ENCODE results near the gene OR2G3. TPM values are rescaled to one million over a fixed set of nuclear protein-coding genes. Genes with fewer than 3 reads are reported as not detected.

The OR2G3 gene
- total and polyA plus RNA-seq, 5 donors, result not detected

DNA sequence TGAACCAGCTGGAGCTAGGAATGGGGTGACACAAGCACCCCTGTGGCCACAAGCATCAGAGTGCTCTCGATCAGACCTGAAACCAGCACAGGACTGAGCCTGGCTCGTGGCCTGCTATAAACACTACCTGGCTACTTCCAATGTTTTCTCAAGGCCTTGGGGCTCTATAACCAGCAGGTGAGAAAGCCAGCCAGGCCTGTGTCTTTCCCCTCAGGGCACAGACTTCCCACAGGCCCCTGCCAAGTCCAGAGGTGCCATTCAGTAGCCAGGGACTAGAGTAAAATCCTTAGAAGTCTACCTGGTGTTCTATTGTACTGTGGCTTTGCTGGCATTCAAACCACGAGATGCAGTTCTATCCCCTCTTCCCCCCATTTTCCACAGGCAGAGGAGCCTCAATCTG, 22.6 kb downstream of the OR2G3 start:
- H3K4me1 ChIP-seq (ENCODE audit: control insufficient read depth, insufficient read depth, low read length), result no peaks in the 10 kb centered on the region
- no peak overlapping the region for H3K4me3 ChIP-seq (ENCODE audit: low read length)
- no peaks in the 10 kb centered on the region for H3K9me3 ChIP-seq (ENCODE audit: control insufficient read depth, low read length)
- intact Hi-C loops (cut with DNase I), result no loop called here
- WGBS, result 43% methylated on average over 3 of the region's 3 CpGs
- H3K27ac ChIP-seq (ENCODE audit: low read length), result no peak overlapping the region
- ATAC-seq, result no peak
- DNase-seq, result no peak
- no peaks in the 10 kb centered on the region for H3K27me3 ChIP-seq (ENCODE audit: control insufficient read depth, insufficient read depth)

DNA sequence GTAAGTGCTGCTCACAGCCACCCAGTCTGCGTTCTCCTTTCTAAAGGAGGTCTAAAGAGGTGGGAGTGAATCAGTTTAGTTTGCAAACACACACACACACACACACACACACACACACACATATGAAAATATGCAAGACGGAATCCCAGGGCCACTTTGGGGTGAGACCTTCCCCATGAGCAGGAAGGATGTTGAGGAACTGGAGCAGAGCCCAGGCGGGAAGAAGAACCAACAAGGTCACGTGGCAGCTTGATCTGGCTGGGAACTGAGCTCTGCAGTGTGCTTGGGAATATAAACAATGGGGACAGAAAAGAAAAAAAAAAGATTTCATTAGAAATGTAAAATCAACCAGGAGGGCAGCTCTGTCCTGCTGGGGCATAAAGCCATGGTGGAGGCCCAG, 32.6 kb downstream of the OR2G3 start:
- Histone ChIP-seq H3K9me3 (ENCODE audit: control insufficient read depth, low read length) (no peaks in the 10 kb centered on the region), H3K4me1 (ENCODE audit: control insufficient read depth, insufficient read depth, low read length) (no peaks in the 10 kb centered on the region), H3K27me3 (ENCODE audit: control insufficient read depth, insufficient read depth) (no peaks in the 10 kb centered on the region), H3K4me3 (ENCODE audit: low read length) (no peak overlapping the region), H3K27ac (ENCODE audit: low read length) (no peak overlapping the region)
- intact Hi-C loops (cut with DNase I), result no loop called here
- ATAC-seq (no peak), DNase-seq (peak in 1 of 3 donors; percentile 41)
- 56% methylated on average over 4 of the region's 4 CpGs for WGBS

GRCh38 chr1:247638781-247639180, 33.4 kb downstream of the OR2G3 start:
- intact Hi-C loops (cut with DNase I), result no loop called here
- Histone ChIP-seq H3K27ac (ENCODE audit: low read length) (no peak overlapping the region), H3K4me1 (ENCODE audit: control insufficient read depth, insufficient read depth, low read length) (no peaks in the 10 kb centered on the region), H3K4me3 (ENCODE audit: low read length) (no peak overlapping the region), H3K9me3 (ENCODE audit: control insufficient read depth, low read length) (no peaks in the 10 kb centered on the region), H3K27me3 (ENCODE audit: control insufficient read depth, insufficient read depth) (no peaks in the 10 kb centered on the region)
- no peak for DNase-seq
- 79% methylated on average over 6 of the region's 6 CpGs for WGBS
- ATAC-seq, result no peak

- no peaks in the 10 kb centered on the region for H3K4me1 ChIP-seq (ENCODE audit: control insufficient read depth, insufficient read depth, low read length)
- H3K4me3 ChIP-seq (ENCODE audit: low read length), result peak overlapping the region; percentile 35
- intact Hi-C loops (cut with DNase I), result no loop called here
- peak; percentile 75 to 88 (median 85) for DNase-seq
- no peaks in the 10 kb centered on the region for H3K27me3 ChIP-seq (ENCODE audit: control insufficient read depth, insufficient read depth)
- no peaks in the 10 kb centered on the region for H3K9me3 ChIP-seq (ENCODE audit: control insufficient read depth, low read length)
- WGBS, result 16% methylated on average over 55 of the region's 55 CpGs
- ATAC-seq, result peak; percentile 90 to 99
- H3K27ac ChIP-seq (ENCODE audit: low read length), result no peak overlapping the region
Observed at GRCh38 chr1:247639381-247639981, 34.1 kb downstream of the OR2G3 start.

GRCh38 chr1:247642742-247643141, 37.4 kb downstream of the OR2G3 start:
- ATAC-seq (no peak), DNase-seq (no peak)
- Histone ChIP-seq H3K4me3 (ENCODE audit: low read length) (no peak overlapping the region), H3K9me3 (ENCODE audit: control insufficient read depth, low read length) (no peaks in the 10 kb centered on the region), H3K27ac (ENCODE audit: low read length) (no peak overlapping the region), H3K4me1 (ENCODE audit: control insufficient read depth, insufficient read depth, low read length) (no peaks in the 10 kb centered on the region), H3K27me3 (ENCODE audit: control insufficient read depth, insufficient read depth) (no peaks in the 10 kb centered on the region)
- 69% methylated on average over 5 of the region's 5 CpGs for WGBS
- intact Hi-C loops (cut with DNase I), result no loop called here

- no peak for DNase-seq
- Histone ChIP-seq H3K27ac (ENCODE audit: low read length) (no peak overlapping the region), H3K4me1 (ENCODE audit: control insufficient read depth, insufficient read depth, low read length) (no peaks in the 10 kb centered on the region), H3K4me3 (ENCODE audit: low read length) (no peak overlapping the region), H3K27me3 (ENCODE audit: control insufficient read depth, insufficient read depth) (no peaks in the 10 kb centered on the region), H3K9me3 (ENCODE audit: control insufficient read depth, low read length) (no peaks in the 10 kb centered on the region)
- intact Hi-C loops (cut with DNase I), result no loop called here
- 72% methylated on average over 4 of the region's 4 CpGs for WGBS
- no peak for ATAC-seq
Observed at GRCh38 chr1:247646867-247647266, 41.5 kb downstream of the OR2G3 start.

DNA sequence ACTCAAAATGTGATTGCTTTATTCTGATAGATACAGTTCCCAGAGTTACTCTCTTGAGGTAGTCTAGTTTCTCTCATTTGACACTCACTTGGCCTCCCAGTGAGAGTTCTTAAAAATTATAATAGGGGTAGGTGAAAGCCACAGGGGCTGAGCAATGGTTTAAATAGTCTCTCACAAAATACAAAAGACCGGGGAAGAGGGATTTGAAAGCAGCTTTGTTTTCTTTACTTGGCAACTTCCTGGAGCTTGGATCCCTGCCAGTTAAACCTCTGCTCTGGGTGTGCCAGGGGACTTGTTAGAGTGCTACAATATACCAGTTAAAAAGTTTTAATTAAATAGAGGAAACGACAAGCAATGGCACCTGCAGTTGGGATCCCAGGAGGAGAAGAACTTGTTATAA, 42.5 kb downstream of the OR2G3 start:
- H3K4me3 ChIP-seq (ENCODE audit: low read length), result no peak overlapping the region
- 4% methylated on average over 2 of the region's 2 CpGs for WGBS

GRCh38 chr1:247653040-247653439, 47.7 kb downstream of the OR2G3 start:
- no peak for ATAC-seq
- Histone ChIP-seq H3K4me1 (ENCODE audit: control insufficient read depth, insufficient read depth, low read length) (no peaks in the 10 kb centered on the region), H3K27me3 (ENCODE audit: control insufficient read depth, insufficient read depth) (no peaks in the 10 kb centered on the region), H3K27ac (ENCODE audit: low read length) (no peak overlapping the region), H3K4me3 (ENCODE audit: low read length) (no peak overlapping the region), H3K9me3 (ENCODE audit: control insufficient read depth, low read length) (no peaks in the 10 kb centered on the region)
- intact Hi-C loops (cut with DNase I), result no loop called here
- 86% methylated on average over 1 of the region's 1 CpG for WGBS
- no peak for DNase-seq

More for the DNA sequence above, 42.5 kb downstream of the OR2G3 start:
- DNase-seq, result no peak
- intact Hi-C loops (cut with DNase I), result no loop called here
- Histone ChIP-seq H3K9me3 (ENCODE audit: control insufficient read depth, low read length) (no peaks in the 10 kb centered on the region), H3K4me1 (ENCODE audit: control insufficient read depth, insufficient read depth, low read length) (no peaks in the 10 kb centered on the region), H3K27ac (ENCODE audit: low read length) (no peak overlapping the region), H3K27me3 (ENCODE audit: control insufficient read depth, insufficient read depth) (no peaks in the 10 kb centered on the region)
- no peak for ATAC-seq

Other genes starting within 250 kb of the OR2G3 start
- 1 to 10 TPM in 2 of 4 donors, under 1 TPM in 2; 0.63 to 1.1 (median 1.00) TPM for gene NLRP3, start 189.4 kb upstream of the OR2G3 start, total RNA-seq
- 0.50 TPM for gene NLRP3, start 189.4 kb upstream of the OR2G3 start, polyA plus RNA-seq
- gene OR2B11, start 147.5 kb upstream of the OR2G3 start, total RNA-seq, result not detected
- gene OR2B11, start 147.5 kb upstream of the OR2G3 start, polyA plus RNA-seq, result not detected
- gene OR2C3, start 69.1 kb upstream of the OR2G3 start, total RNA-seq, result under 1 TPM in 2 of 4 donors, not detected in 2; 0.03 TPM
- gene OR2C3, start 69.1 kb upstream of the OR2G3 start, polyA plus RNA-seq, result 0.02 TPM
- gene GCSAML, start 56.5 kb upstream of the OR2G3 start, total RNA-seq, result under 1 TPM in 2 of 4 donors, not detected in 2; 0.09 to 0.17 TPM
- not detected for gene GCSAML, start 56.5 kb upstream of the OR2G3 start, polyA plus RNA-seq
- gene OR2G2, start 17.2 kb upstream of the OR2G3 start, total RNA-seq, result not detected
- not detected for gene OR2G2, start 17.2 kb upstream of the OR2G3 start, polyA plus RNA-seq
- gene OR13G1, start 74.2 kb downstream of the OR2G3 start, total RNA-seq, result not detected
- gene OR13G1, start 74.2 kb downstream of the OR2G3 start, polyA plus RNA-seq, result not detected
- gene OR6F1, start 111.1 kb downstream of the OR2G3 start, total RNA-seq, result not detected
- not detected for gene OR6F1, start 111.1 kb downstream of the OR2G3 start, polyA plus RNA-seq
- not detected for gene OR14K1, start 133.0 kb downstream of the OR2G3 start, total RNA-seq
- not detected for gene OR14K1, start 133.0 kb downstream of the OR2G3 start, polyA plus RNA-seq
- gene OR14A2, start 142.6 kb downstream of the OR2G3 start, total RNA-seq, result not detected
- gene OR14A2, start 142.6 kb downstream of the OR2G3 start, polyA plus RNA-seq, result not detected
- not detected for gene OR1C1, start 155.0 kb downstream of the OR2G3 start, total RNA-seq
- gene OR1C1, start 155.0 kb downstream of the OR2G3 start, polyA plus RNA-seq, result not detected
- gene OR14A16, start 218.5 kb downstream of the OR2G3 start, total RNA-seq, result not detected
- not detected for gene OR14A16, start 218.5 kb downstream of the OR2G3 start, polyA plus RNA-seq
- not detected for gene OR11L1, start 236.3 kb downstream of the OR2G3 start, total RNA-seq
- not detected for gene OR11L1, start 236.3 kb downstream of the OR2G3 start, polyA plus RNA-seq

All from right cardiac atrium (tissue), 5 donors.